Endothelial cell of umbilical vein (primary cell): ENCODE data around the gene AKT1.

ENCODE experiments used
- TF ChIP-seq, protein P1 (sequence below), 2 donors: IDR thresholded peaks; 1 replicate in 1 of 2; 2 replicates in 1 of 2; pipeline ENCODE4 v1.5.1; 2011; ENCODE audit warnings: low read length in 2 of 2, mild to moderate bottlenecking in 2 of 2, moderate library complexity in 2 of 2, control low read depth in 1 of 2, inconsistent platforms in 1 of 2, low read depth in 1 of 2; ENCODE audit not compliant: insufficient read depth in 1 of 2; ENCODE audit errors: extremely low read depth in 1 of 2
- TF ChIP-seq, protein P2 (sequence below): IDR thresholded peaks from 2 replicates; pipeline ENCODE4 v1.6.1; 2011; ENCODE audit not compliant: insufficient read depth, insufficient read length

DNA sequence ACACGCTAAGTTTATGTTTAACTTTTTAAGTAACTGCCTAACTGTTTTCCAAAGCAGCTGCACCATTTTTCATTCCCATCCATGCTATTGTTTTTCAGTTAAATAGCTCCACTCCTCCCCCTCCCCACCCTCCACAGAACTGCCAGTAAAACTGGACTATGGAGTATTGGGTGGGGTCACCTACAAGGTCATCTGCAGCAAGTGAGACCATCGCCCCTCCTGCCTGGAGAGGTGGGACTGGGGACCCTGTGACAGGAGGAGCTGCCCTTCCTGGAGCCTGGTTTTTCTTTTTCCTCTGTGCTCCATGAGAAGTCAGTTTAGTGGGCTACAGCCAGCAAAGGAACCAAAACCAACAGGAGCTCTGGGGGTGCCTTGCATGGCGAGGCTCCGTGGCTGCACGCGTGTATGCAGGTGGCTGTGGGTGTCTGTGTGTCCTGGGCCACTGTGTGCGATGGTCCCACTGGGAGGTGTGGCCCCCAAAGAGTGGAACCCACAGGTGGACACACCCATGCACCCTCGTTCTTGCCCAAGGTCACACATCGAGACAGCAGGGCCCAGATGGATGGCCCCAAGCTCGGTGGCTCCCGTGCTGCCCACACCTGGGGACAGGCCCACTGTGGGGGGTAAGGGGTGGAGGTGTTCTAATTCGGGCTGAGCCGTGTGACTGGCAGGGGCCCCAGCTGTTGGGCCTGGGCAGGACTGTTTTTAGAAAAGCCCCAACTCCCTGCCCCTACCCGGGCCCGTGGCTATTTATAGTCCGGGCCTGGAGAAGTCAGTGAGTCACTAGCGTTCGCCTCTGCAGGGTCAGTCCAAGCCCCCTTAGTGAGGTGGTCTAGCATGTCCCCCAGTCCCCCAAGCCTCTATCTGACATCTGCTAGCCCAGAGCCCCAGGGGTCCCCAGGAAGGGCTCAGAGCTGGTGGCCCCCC lies 73.8 kb downstream of the AKT1 start:
- TF ChIP-seq, protein P1, sequence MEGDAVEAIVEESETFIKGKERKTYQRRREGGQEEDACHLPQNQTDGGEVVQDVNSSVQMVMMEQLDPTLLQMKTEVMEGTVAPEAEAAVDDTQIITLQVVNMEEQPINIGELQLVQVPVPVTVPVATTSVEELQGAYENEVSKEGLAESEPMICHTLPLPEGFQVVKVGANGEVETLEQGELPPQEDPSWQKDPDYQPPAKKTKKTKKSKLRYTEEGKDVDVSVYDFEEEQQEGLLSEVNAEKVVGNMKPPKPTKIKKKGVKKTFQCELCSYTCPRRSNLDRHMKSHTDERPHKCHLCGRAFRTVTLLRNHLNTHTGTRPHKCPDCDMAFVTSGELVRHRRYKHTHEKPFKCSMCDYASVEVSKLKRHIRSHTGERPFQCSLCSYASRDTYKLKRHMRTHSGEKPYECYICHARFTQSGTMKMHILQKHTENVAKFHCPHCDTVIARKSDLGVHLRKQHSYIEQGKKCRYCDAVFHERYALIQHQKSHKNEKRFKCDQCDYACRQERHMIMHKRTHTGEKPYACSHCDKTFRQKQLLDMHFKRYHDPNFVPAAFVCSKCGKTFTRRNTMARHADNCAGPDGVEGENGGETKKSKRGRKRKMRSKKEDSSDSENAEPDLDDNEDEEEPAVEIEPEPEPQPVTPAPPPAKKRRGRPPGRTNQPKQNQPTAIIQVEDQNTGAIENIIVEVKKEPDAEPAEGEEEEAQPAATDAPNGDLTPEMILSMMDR (IDR thresholded peaks at IDR 0.05; ENCODE audit: extremely low read depth in 1 of 2, insufficient read depth in 1 of 2, low read depth in 1 of 2, low read length in 2 of 2): no peak
- TF ChIP-seq, protein P2, sequence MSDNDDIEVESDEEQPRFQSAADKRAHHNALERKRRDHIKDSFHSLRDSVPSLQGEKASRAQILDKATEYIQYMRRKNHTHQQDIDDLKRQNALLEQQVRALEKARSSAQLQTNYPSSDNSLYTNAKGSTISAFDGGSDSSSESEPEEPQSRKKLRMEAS: no peak
